Keratinocyte (primary cell): ENCODE measurements around the gene SORBS2.
A peak's percentile ranks its signal among the peaks of the same experiment; 100 is the strongest.

Experiments used
- CTCF ChIP-seq, 3 experiments: IDR thresholded peaks in 1 of 3; conservative IDR thresholded peaks in 1 of 3; optimal IDR thresholded peaks in 1 of 3; 2 replicates in 2 of 3; 3 replicates in 1 of 3; pipeline versions ENCODE3 to v1.5.1; 2011; ENCODE audit warnings: low read length in 3 of 3, mild to moderate bottlenecking in 3 of 3, moderate library complexity in 2 of 3, control low read depth in 1 of 3, inconsistent platforms in 1 of 3; ENCODE audit not compliant: insufficient read depth in 2 of 3; ENCODE audit errors: extremely low read depth in 1 of 3
- EZH2 ChIP-seq: IDR thresholded peaks from one replicate; pipeline ENCODE4 v1.6.1; 2012; ENCODE audit warnings: inconsistent platforms, mild to moderate bottlenecking, low read length, moderate library complexity

- TF ChIP-seq CTCF (optimal IDR thresholded peaks at IDR 0.05 in 1 of 3, IDR thresholded peaks at IDR 0.05 in 1 of 3, conservative IDR thresholded peaks at IDR 0.05 in 1 of 3; ENCODE audit: extremely low read depth in 1 of 3, insufficient read depth in 2 of 3, low read length in 3 of 3) (no peak), EZH2 (peak; percentile 22)
Measured at GRCh38 chr4:185535612-185536410, 276.2 kb downstream of the SORBS2 start.
